Kidney (tissue), 14 donors: ENCODE results near the gene WFDC2. TPM values are rescaled to one million over a fixed set of nuclear protein-coding genes. Genes with fewer than 3 reads are reported as not detected.

Source experiments
- DNase-seq, 5 donors: peaks; one replicate each; pipeline ENCODE4 v3.0.0-alpha.2; 2013 to 2020
- FAIRE-seq: peaks from 2 replicates; lab custom pipeline; 2012; peaks lifted over from hg19 to GRCh38; lab: Jason Lieb, UNC
- H3K27ac ChIP-seq, 2 donors: one replicate each; pipeline ENCODE4 v1.7.0; 2013; ENCODE audit warnings: low read depth in 2 of 2, low read length in 2 of 2, inconsistent platforms in 1 of 2
- H3K27me3 ChIP-seq: one replicate; pipeline ENCODE4 v1.7.1; 2013; ENCODE audit warnings: low read length, inconsistent platforms; ENCODE audit not compliant: control insufficient read depth, insufficient read depth
- H3K36me3 ChIP-seq, 3 donors: one replicate each; pipeline versions ENCODE4 v1.7.0 to v1.7.1; 2013; ENCODE audit warnings: low read length in 3 of 3, control low read depth in 1 of 3, inconsistent platforms in 1 of 3; ENCODE audit not compliant: insufficient read depth in 3 of 3, control insufficient read depth in 2 of 3
- H3K4me1 ChIP-seq, 3 donors: one replicate each; pipeline versions ENCODE4 v1.7.0 to v1.7.1; 2013; ENCODE audit warnings: low read length in 3 of 3, inconsistent platforms in 1 of 3, low read depth in 1 of 3; ENCODE audit not compliant: control insufficient read depth in 2 of 3, insufficient read depth in 2 of 3
- H3K4me3 ChIP-seq, 3 donors: one replicate each; pipeline versions ENCODE4 v1.7.0 to v1.8.1; 2013; ENCODE audit warnings: low read length in 3 of 3, control low read depth in 1 of 3, inconsistent platforms in 1 of 3
- H3K9ac ChIP-seq, 3 donors: one replicate each; pipeline versions ENCODE4 v1.7.0 to v1.7.1; 2013; ENCODE audit warnings: low read length in 3 of 3, control low read depth in 1 of 3, inconsistent platforms in 1 of 3
- H3K9me3 ChIP-seq, 3 donors: one replicate each; pipeline versions ENCODE4 v1.7.0 to v1.7.1; 2013; ENCODE audit warnings: low read length in 3 of 3, control low read depth in 1 of 3, inconsistent platforms in 1 of 3; ENCODE audit not compliant: control insufficient read depth in 2 of 3, insufficient read depth in 1 of 3
- CTCF ChIP-seq: IDR thresholded peaks from 3 replicates; pipeline ENCODE4 v1.5.1; 2012; ENCODE audit warnings: mild to moderate bottlenecking, moderate library complexity, borderline replicate concordance; ENCODE audit not compliant: insufficient read depth; ENCODE audit errors: extremely low read depth
- intact Hi-C: fragments of 100-400 bp; cut with DNase I; formaldehyde crosslinking; loops from one replicate; pipeline ENCODE4 v1.11.1; 2022
- microRNA-seq: library from miRNA; unstranded; fragments of <30 nt; microRNA quantifications from one replicate; pipeline ENCODE4 v1.2.0, GENCODE V29; 2020
- polyA plus RNA-seq: library from polyadenylated mRNA; stranded (reverse); fragments of 350-450 nt; fragmentation: Illumina TruSeq; extraction: RNeasy Lipid Tissue Mini Kit (QIAGEN cat#74804); gene quantifications from one replicate; pipeline ENCODE4 v1.2.3, GENCODE V29; 2014; ENCODE audit warnings: low read depth, low replicate concordance; ENCODE audit not compliant: insufficient read depth
- total RNA-seq: library from RNA; stranded (reverse); fragmentation: NEBNext Ultra II Directional; extraction: Animal tissue kit (Norgen Biotek cat#: 25700); gene quantifications from one replicate; pipeline ENCODE4 v1.2.1, GENCODE V29; 2021
- donor health status: control.
- donor health status: control.
- donor health status: control.
- donor health status: control.
- donor health status: control.
- donor health status: DM: yes; HTN: yes; CAD: no.
- donor health status: Normal renal cell carcinoma (clear cell type).

The WFDC2 gene
- total and polyA plus RNA-seq, 2 donors from 2014 or later = 1,908 to 2,874 TPM

DNA sequence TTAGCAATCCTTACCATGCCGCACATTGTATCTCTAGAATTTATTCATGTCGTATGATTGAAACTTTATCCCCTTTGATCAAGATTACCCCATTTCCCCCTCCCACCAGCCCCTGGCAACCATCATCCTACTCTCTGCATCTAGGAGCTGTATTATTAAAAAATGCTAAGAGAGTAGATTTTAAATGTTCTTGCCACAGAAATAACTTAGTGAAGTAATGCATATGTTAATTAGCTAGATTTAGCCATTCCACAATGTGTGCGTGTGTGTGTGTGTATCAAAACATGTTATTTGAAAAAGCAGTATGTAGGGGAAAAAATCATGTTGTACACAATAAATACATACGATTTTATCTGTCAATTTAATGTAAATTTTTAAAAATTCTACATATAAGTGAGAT is 57.7 kb downstream of the WFDC2 start:
- no peaks in the 10 kb centered on the region for H3K9me3 ChIP-seq
- intact Hi-C loops = no loop called here
- H3K4me3 ChIP-seq = no peak overlapping the region
- TF ChIP-seq CTCF = no peak
- FAIRE-seq = no peak
- H3K27ac ChIP-seq = no peak overlapping the region
- H3K9ac ChIP-seq = no peak overlapping the region
- DNase-seq = no peak
- no peaks in the 10 kb centered on the region for H3K36me3 ChIP-seq
- H3K4me1 ChIP-seq = no peaks in the 10 kb centered on the region
- no peaks in the 10 kb centered on the region for H3K27me3 ChIP-seq

Small RNA genes lying within 50 kb of the gene (microRNA-seq; reads per million reads assigned to microRNA genes)
- gene MIR6812 = not detected

Other genes starting within 250 kb of the WFDC2 start
- 0.16 TPM for gene SEMG2, start 248.4 kb upstream of the WFDC2 start, total RNA-seq
- 0.80 TPM for gene SEMG2, start 248.4 kb upstream of the WFDC2 start, polyA plus RNA-seq
- 3,615 TPM for gene SLPI, start 215.2 kb upstream of the WFDC2 start, total RNA-seq
- gene SLPI, start 215.2 kb upstream of the WFDC2 start, polyA plus RNA-seq = 105 TPM
- gene RBPJL, start 162.9 kb upstream of the WFDC2 start, total RNA-seq = not detected
- not detected for gene RBPJL, start 162.9 kb upstream of the WFDC2 start, polyA plus RNA-seq
- gene MATN4, start 161.5 kb upstream of the WFDC2 start, total RNA-seq = 0.19 TPM
- 0.19 TPM for gene MATN4, start 161.5 kb upstream of the WFDC2 start, polyA plus RNA-seq
- 397 TPM for gene SDC4, start 121.3 kb upstream of the WFDC2 start, total RNA-seq
- 242 TPM for gene SDC4, start 121.3 kb upstream of the WFDC2 start, polyA plus RNA-seq
- 38.7 TPM for gene SYS1, start 106.6 kb upstream of the WFDC2 start, total RNA-seq
- gene SYS1, start 106.6 kb upstream of the WFDC2 start, polyA plus RNA-seq = 39.8 TPM
- gene TP53TG5, start 91.4 kb upstream of the WFDC2 start, total RNA-seq = not detected
- not detected for gene TP53TG5, start 91.4 kb upstream of the WFDC2 start, polyA plus RNA-seq
- gene DBNDD2, start 61.5 kb upstream of the WFDC2 start, total RNA-seq = 51.5 TPM
- gene DBNDD2, start 61.5 kb upstream of the WFDC2 start, polyA plus RNA-seq = 50.7 TPM
- 90.9 TPM for gene PIGT, start 53.6 kb upstream of the WFDC2 start, total RNA-seq
- gene PIGT, start 53.6 kb upstream of the WFDC2 start, polyA plus RNA-seq = 95.0 TPM
- not detected for gene SPINT3, start 45.9 kb downstream of the WFDC2 start, total RNA-seq
- gene SPINT3, start 45.9 kb downstream of the WFDC2 start, polyA plus RNA-seq = not detected
- not detected for gene WFDC6, start 69.7 kb downstream of the WFDC2 start, total RNA-seq
- gene WFDC6, start 69.7 kb downstream of the WFDC2 start, polyA plus RNA-seq = not detected
- gene EPPIN, start 77.6 kb downstream of the WFDC2 start, total RNA-seq = not detected
- not detected for gene EPPIN, start 77.6 kb downstream of the WFDC2 start, polyA plus RNA-seq
- not detected for gene WFDC8, start 109.5 kb downstream of the WFDC2 start, total RNA-seq
- not detected for gene WFDC8, start 109.5 kb downstream of the WFDC2 start, polyA plus RNA-seq
- gene WFDC10A, start 160.0 kb downstream of the WFDC2 start, total RNA-seq = not detected
- gene WFDC10A, start 160.0 kb downstream of the WFDC2 start, polyA plus RNA-seq = not detected
- not detected for gene WFDC9, start 161.5 kb downstream of the WFDC2 start, total RNA-seq
- gene WFDC9, start 161.5 kb downstream of the WFDC2 start, polyA plus RNA-seq = not detected
- gene WFDC11, start 200.5 kb downstream of the WFDC2 start, total RNA-seq = not detected
- not detected for gene WFDC11, start 200.5 kb downstream of the WFDC2 start, polyA plus RNA-seq
- not detected for gene WFDC13, start 232.3 kb downstream of the WFDC2 start, total RNA-seq
- not detected for gene WFDC13, start 232.3 kb downstream of the WFDC2 start, polyA plus RNA-seq
- 0.60 TPM for gene WFDC10B, start 235.3 kb downstream of the WFDC2 start, total RNA-seq
- not detected for gene WFDC10B, start 235.3 kb downstream of the WFDC2 start, polyA plus RNA-seq